Activated CD8-positive, alpha-beta T cell treated with anti-CD3 and anti-CD28 coated beads, Interleukin-2, amount 10 ng/mL, durations not matched to agents 7 days and 5 days (primary cell): ENCODE results near the gene CEACAM4. TPM values are rescaled to one million over a fixed set of nuclear protein-coding genes. Genes with fewer than 3 reads are reported as not detected.
A peak's percentile ranks its signal among the peaks of the same experiment; 100 is the strongest.

Source experiments
- ATAC-seq: fragments of 150-1000 bp; cut with Tn5 transposase; one replicate; pipeline ENCODE4 v1.10.0; 2021; ENCODE audit warnings: moderate library complexity
- CTCF ChIA-PET: fragments of 350-600 bp; sonication (Branson Sonifier 250); formaldehyde crosslinking; loops from one replicate; lab custom pipeline; 2021; ENCODE audit warnings: antibody characterized with exemption; lab: Charles Lee
- POLR2A ChIA-PET: fragments of 350-600 bp; sonication (Branson Sonifier 250); formaldehyde crosslinking; loops from one replicate; lab custom pipeline; 2021; ENCODE audit warnings: antibody characterized with exemption; lab: Charles Lee
- DNase-seq: peaks from one replicate; pipeline ENCODE4 v3.0.0-alpha.2; 2020
- H3K27ac Mint-ChIP-seq: one replicate; pipeline ENCODE4 v1.8.0; 2021; ENCODE audit warnings: mild to moderate bottlenecking, mixed read lengths
- H3K27me3 Mint-ChIP-seq: one replicate; pipeline ENCODE4 v1.8.0; 2021; ENCODE audit warnings: low read depth, mixed read lengths
- H3K36me3 Mint-ChIP-seq: one replicate; pipeline ENCODE4 v1.8.0; 2021; ENCODE audit warnings: low read depth, mixed read lengths
- H3K4me1 Mint-ChIP-seq: one replicate; pipeline ENCODE4 v1.8.0; 2021; ENCODE audit warnings: low read depth, mixed read lengths
- H3K4me3 Mint-ChIP-seq: one replicate; pipeline ENCODE4 v1.8.0; 2021; ENCODE audit warnings: mild to moderate bottlenecking, mixed read lengths
- H3K9me3 Mint-ChIP-seq: one replicate; pipeline ENCODE4 v1.8.0; 2022; ENCODE audit warnings: mixed read lengths; ENCODE audit not compliant: insufficient read depth
- total RNA-seq, 2 experiments: library from RNA; stranded (reverse); gene quantifications; one replicate each; pipeline ENCODE4 v1.2.3, GENCODE V29; 2021

Gene CEACAM4
- total RNA-seq, 2 experiments from 2014 or later = not detected

GRCh38 chr19:41595258-41595889, 31.5 kb downstream of the CEACAM4 start:
- peaks cover 33% of the 10 kb centered on the region for H3K27me3 Mint-ChIP-seq
- ChIA-PET POLR2A (no interaction called here), CTCF (interaction anchor here (0.8 to 5.8 kb wide), 11 partner anchors 10 to 391 kb away, joined by 3 to 61 read pairs (median 4); partner anchors contain the start of gene DMAC2)
- DNase-seq (peak; percentile 82), ATAC-seq (peak; percentile 90)
- no peak overlapping the region for H3K4me3 Mint-ChIP-seq
- H3K9me3 Mint-ChIP-seq = no peaks in the 10 kb centered on the region
- H3K36me3 Mint-ChIP-seq = no peaks in the 10 kb centered on the region
- H3K27ac Mint-ChIP-seq = no peak overlapping the region
- H3K4me1 Mint-ChIP-seq = peaks cover 7% of the 10 kb centered on the region

DNA sequence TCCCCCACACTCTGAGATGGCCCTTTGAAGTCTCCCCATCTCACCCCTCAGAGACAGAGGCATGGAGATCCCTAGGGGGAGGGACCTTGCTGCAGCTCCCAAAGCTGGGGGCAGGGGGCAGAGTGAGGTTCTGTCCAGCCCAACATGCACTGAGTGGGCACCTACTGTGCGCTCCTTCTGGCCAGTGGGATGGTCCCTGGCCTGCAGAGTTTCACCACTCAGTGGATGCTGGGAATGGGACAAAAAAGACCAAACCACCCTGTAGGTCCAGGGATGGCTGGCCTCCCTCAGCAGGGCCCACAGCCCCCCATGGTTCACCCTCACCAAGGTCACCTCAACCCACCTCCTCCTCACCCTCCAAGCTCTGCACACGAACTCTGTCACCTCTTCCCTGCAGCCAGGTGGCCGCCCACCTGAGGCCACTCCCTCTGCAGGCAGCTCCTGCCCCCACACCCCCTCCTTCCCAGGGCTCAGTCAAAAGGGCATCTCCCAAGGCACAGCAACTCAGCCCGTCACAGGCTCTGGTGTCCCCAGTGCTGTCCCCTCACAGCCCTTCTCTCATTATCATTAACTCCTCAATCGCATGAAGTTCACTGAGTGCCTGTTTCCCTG, 34.8 kb downstream of the CEACAM4 start:
- H3K27me3 Mint-ChIP-seq = peaks cover 26% of the 10 kb centered on the region
- ChIA-PET CTCF (interaction anchor here (5.8 kb wide), 1 partner anchor 142 kb away, joined by 61 read pairs; no protein-coding TSS in a partner anchor), POLR2A (interaction anchor here (0.6 kb wide), 1 partner anchor 461 kb away, joined by 3 read pairs; no protein-coding TSS in a partner anchor)
- no peak overlapping the region for H3K4me3 Mint-ChIP-seq
- no peaks in the 10 kb centered on the region for H3K36me3 Mint-ChIP-seq
- H3K27ac Mint-ChIP-seq = no peak overlapping the region
- no peak for ATAC-seq
- H3K9me3 Mint-ChIP-seq = no peaks in the 10 kb centered on the region
- H3K4me1 Mint-ChIP-seq = peaks cover 6% of the 10 kb centered on the region
- DNase-seq = no peak

DNA sequence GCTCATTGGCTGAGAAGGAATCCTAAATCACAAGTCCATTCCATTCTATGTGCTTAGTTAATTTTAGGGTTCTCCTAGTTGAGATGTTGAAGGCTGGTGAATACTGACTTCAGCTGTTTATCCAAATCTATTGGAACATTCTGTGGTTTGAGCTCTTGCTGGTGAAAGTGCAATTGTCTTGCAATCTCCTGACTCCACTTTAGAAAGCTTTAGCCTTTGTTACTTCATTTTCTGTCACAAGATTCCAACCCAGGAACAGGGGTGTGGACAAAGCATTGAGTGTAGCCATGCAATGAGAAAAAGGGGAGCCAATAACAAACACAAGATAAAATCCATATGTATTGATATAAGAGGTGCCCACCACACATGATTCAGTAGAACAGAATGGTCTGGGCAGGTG, 35.9 kb downstream of the CEACAM4 start:
- Mint-ChIP-seq H3K4me1 (peaks cover 6% of the 10 kb centered on the region), H3K4me3 (no peak overlapping the region), H3K36me3 (no peaks in the 10 kb centered on the region), H3K9me3 (no peaks in the 10 kb centered on the region), H3K27me3 (peaks cover 17% of the 10 kb centered on the region), H3K27ac (no peak overlapping the region)
- DNase-seq (no peak), ATAC-seq (no peak)
- CTCF ChIA-PET = no interaction called here
- POLR2A ChIA-PET = no interaction called here

DNA sequence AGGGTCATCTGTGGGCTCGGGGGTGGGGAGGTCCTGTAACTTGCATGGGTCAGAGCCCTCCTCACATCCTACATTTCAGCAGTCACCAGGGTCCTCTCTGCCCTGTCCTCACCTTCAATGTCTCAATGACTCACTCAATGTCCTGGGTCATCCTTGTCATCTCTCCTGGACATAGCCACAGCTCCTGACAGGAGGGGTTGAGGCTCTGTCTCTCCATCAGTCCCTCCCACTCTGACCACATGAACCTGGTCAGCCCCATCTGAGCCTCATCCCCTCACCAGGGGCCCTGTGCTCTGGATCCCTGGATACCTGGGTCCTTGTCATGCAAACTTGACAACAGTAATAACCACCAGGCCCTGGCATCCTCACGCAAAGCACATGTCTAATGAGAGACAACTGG, 37.5 kb downstream of the CEACAM4 start:
- ChIA-PET CTCF (no interaction called here), POLR2A (no interaction called here)
- H3K9me3 Mint-ChIP-seq = no peaks in the 10 kb centered on the region

GRCh38 chr19:41588497-41589209, 38.2 kb downstream of the CEACAM4 start:
- POLR2A ChIA-PET = no interaction called here
- peak; percentile 50 for DNase-seq

More for the DNA sequence above, 37.5 kb downstream of the CEACAM4 start:
- no peak overlapping the region for H3K4me3 Mint-ChIP-seq
- no peaks in the 10 kb centered on the region for H3K4me1 Mint-ChIP-seq
- H3K36me3 Mint-ChIP-seq = no peaks in the 10 kb centered on the region
- no peak overlapping the region for H3K27ac Mint-ChIP-seq
- DNase-seq (no peak), ATAC-seq (no peak)
- peaks cover 11% of the 10 kb centered on the region for H3K27me3 Mint-ChIP-seq

GRCh38 chr19:41587838-41588210, 39.0 kb downstream of the CEACAM4 start:
- H3K36me3 Mint-ChIP-seq = peaks cover 11% of the 10 kb centered on the region
- peaks cover 4% of the 10 kb centered on the region for H3K9me3 Mint-ChIP-seq
- no peaks in the 10 kb centered on the region for H3K4me1 Mint-ChIP-seq
- ATAC-seq (no peak), DNase-seq (no peak)
- peaks cover 6% of the 10 kb centered on the region for H3K27me3 Mint-ChIP-seq
- ChIA-PET POLR2A (no interaction called here), CTCF (interaction anchor here (1.0 to 1.9 kb wide), 3 partner anchors 9 to 138 kb away, joined by 5 to 8 read pairs (median 5); no protein-coding TSS in a partner anchor)
- no peak overlapping the region for H3K4me3 Mint-ChIP-seq
- no peak overlapping the region for H3K27ac Mint-ChIP-seq

More at GRCh38 chr19:41588497-41589209, 38.2 kb downstream of the CEACAM4 start:
- Mint-ChIP-seq H3K27me3 (peaks cover 11% of the 10 kb centered on the region), H3K9me3 (no peaks in the 10 kb centered on the region), H3K36me3 (peaks cover 3% of the 10 kb centered on the region), H3K4me1 (no peaks in the 10 kb centered on the region), H3K27ac (no peak overlapping the region), H3K4me3 (no peak overlapping the region)
- CTCF ChIA-PET = interaction anchor here (1.0 to 1.9 kb wide), 3 partner anchors 9 to 139 kb away, joined by 5 to 8 read pairs (median 5); no protein-coding TSS in a partner anchor
- peak; percentile 47 for ATAC-seq

GRCh38 chr19:41587101-41587837, 39.6 kb downstream of the CEACAM4 start:
- Mint-ChIP-seq H3K4me1 (no peaks in the 10 kb centered on the region), H3K36me3 (peaks cover 17% of the 10 kb centered on the region), H3K27ac (no peak overlapping the region), H3K9me3 (peaks cover 9% of the 10 kb centered on the region), H3K4me3 (no peak overlapping the region), H3K27me3 (peaks cover 4% of the 10 kb centered on the region)
- POLR2A ChIA-PET = no interaction called here
- no peak for DNase-seq
- CTCF ChIA-PET = interaction anchor here (1.4 to 1.9 kb wide), 3 partner anchors 10 to 138 kb away, joined by 3 to 8 read pairs (median 5); no protein-coding TSS in a partner anchor
- no peak for ATAC-seq

- ChIA-PET POLR2A (no interaction called here), CTCF (interaction anchor here (0.9 to 1.4 kb wide), 2 partner anchors 11 to 22 kb away, joined by 3 read pairs; no protein-coding TSS in a partner anchor)
- Mint-ChIP-seq H3K27ac (no peak overlapping the region), H3K36me3 (peaks cover 28% of the 10 kb centered on the region), H3K9me3 (peaks cover 21% of the 10 kb centered on the region), H3K4me3 (no peak overlapping the region), H3K27me3 (peaks cover 2% of the 10 kb centered on the region), H3K4me1 (no peaks in the 10 kb centered on the region)
- DNase-seq (no peak), ATAC-seq (no peak)
Observed at GRCh38 chr19:41586064-41586463, 40.8 kb downstream of the CEACAM4 start.

DNA sequence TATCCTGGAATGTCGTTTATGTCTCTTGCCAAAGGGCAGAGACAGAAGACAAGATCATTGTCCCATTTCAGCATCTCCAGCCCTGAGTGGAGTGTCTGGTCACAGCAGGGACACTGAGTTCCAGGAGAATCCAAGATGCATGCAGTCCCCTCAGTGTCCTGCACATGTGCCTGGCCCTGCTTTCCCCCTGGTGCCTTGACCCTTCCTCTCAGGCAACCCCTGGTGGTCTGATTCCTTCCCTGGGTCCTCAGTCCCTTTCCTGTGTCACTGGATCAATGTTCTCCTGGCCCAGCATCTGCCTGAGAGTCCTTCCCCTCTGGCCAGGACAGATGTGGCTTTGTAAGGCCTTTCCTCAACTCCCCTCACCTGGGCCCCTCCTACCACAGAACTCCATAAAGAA, 41.9 kb downstream of the CEACAM4 start:
- no peaks in the 10 kb centered on the region for H3K4me1 Mint-ChIP-seq
- H3K27ac Mint-ChIP-seq = no peak overlapping the region
- H3K9me3 Mint-ChIP-seq = peaks cover 32% of the 10 kb centered on the region
- no peaks in the 10 kb centered on the region for H3K27me3 Mint-ChIP-seq
- H3K36me3 Mint-ChIP-seq = peaks cover 39% of the 10 kb centered on the region
- ChIA-PET CTCF (no interaction called here), POLR2A (no interaction called here)
- ATAC-seq = no peak
- DNase-seq = no peak
- H3K4me3 Mint-ChIP-seq = no peak overlapping the region

GRCh38 chr19:41584260-41584810, 42.5 kb downstream of the CEACAM4 start:
- Mint-ChIP-seq H3K4me1 (no peaks in the 10 kb centered on the region), H3K4me3 (no peak overlapping the region), H3K36me3 (peaks cover 44% of the 10 kb centered on the region), H3K27ac (no peak overlapping the region), H3K9me3 (peaks cover 32% of the 10 kb centered on the region), H3K27me3 (no peaks in the 10 kb centered on the region)
- POLR2A ChIA-PET = no interaction called here
- no peak for DNase-seq
- no peak for ATAC-seq
- CTCF ChIA-PET = interaction anchor here (2.1 kb wide), 1 partner anchor 14 kb away, joined by 6 read pairs; no protein-coding TSS in a partner anchor
